Measurements from ENCODE around the gene CAPZA2. TPM values are rescaled to one million over a fixed set of nuclear protein-coding genes. Genes with fewer than 3 reads are reported as not detected.
"Not testable (repeated sequence)": the region's sequence is repeated elsewhere in the genome, so short reads cannot be mapped to it uniquely, and the experiment has no call there.

Gene CAPZA2
- total RNA-seq, 1 donor from 2014 or later = 208 TPM

GRCh38 chr7:116953906-116954838 is 91.8 kb downstream of the CAPZA2 start:
- DNase-seq (ENCODE audit: low spot score) = peak; percentile 64

DNA sequence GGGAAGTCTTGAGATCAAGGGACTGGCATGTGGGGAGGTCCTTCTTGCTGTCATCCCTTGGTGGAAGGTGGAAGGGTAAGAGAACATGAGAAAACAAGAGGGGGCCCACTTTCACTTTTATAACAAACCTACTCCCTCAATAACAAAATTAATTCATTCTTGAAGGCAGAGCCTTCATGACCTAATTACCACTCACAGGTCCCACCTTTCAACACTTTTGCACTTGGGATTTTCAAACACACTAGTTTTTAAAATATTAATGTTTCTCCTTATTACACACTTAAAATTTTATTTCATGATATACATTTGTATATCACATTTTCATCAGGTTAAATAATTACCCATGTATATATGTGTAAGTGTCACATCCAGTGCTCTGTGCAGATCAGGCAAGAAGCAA is 93.0 kb downstream of the CAPZA2 start:
- DNase-seq (ENCODE audit: low spot score) = no peak

DNA sequence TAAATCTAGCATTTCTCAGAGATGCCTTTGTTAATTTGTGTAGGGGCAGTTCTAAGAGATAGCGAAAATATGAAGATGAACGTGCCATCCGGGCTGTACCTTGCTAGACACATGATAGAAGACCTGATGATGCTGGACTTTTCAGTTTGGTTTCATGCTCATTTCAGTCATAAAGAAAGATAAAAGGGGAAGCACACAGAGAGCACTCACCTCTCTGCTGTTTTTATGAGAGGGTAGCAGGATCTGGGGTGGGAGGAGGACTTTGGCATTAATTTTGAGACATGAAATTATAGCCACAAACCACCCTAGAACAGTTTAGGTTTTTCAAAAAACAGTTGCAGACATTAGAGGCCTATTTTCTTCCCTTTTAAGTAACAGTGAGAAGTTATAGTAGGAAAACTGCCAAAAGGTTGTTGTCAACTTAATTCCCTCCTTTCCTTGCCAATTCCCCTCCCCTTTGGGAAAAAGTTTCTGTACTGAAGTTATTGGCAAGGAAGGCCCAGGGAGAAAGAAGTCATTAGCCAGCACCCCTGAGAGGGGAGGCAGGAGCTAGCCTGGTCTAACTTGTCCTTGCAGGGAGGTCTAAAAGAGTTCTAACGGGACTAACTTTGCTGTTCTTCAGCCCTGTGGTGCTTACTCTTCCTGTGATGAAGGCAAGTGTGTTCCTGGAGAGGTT is 93.6 kb downstream of the CAPZA2 start:
- no peak for DNase-seq (ENCODE audit: low spot score)

DNA sequence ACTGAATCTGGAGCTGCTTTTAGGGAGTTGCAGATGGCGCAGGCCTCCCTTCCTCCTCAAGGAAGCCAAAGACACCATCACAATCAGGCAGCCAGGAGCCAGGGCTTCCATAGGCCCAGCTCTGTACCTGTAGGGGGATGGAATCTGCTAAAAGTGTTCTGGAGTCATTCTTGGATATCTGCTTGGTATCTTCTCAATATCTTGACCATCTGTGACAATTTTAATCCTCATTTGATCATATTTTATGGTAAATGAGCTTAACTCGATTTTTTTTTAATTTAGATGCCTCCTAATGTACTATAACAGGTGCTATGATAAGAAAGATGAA is 94.1 kb downstream of the CAPZA2 start:
- no peak for DNase-seq (ENCODE audit: low spot score)

GRCh38 chr7:116957874-116958273 is 95.5 kb downstream of the CAPZA2 start:
- no peak for DNase-seq (ENCODE audit: low spot score)

DNA sequence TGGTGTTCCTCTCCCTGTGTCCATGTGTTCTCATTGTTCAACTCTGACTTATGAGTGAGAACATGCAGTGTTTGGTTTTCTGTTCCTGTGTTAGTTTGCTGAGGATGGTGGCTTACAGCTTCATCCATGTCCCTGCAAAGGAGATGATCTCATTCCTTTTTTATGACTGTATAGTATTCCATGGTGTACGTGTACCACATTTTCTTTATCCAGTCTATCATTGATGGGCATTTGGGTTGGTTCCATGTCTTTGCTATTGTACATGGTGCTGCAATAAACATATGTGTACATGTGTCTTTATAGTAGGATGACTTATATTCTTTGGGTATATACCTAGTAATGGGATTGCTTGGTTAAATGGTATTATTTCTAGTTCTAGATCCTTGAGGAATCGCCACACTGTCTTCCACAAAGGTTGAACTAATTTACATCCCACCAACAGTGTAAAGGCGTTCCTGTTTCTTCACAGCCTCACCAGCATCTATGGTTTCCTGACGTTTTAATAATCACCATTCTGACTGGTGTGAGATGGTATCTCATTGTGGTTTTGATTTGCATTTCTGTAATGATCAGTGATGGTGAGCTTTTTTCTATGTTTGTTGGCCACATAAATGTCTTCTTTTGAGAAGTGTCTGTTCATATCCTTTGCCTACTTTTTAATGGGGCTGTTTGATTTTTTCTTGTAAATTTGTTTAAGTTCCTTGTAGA is 99.7 kb downstream of the CAPZA2 start:
- DNase-seq (ENCODE audit: low spot score) = not testable (repeated sequence)

DNA sequence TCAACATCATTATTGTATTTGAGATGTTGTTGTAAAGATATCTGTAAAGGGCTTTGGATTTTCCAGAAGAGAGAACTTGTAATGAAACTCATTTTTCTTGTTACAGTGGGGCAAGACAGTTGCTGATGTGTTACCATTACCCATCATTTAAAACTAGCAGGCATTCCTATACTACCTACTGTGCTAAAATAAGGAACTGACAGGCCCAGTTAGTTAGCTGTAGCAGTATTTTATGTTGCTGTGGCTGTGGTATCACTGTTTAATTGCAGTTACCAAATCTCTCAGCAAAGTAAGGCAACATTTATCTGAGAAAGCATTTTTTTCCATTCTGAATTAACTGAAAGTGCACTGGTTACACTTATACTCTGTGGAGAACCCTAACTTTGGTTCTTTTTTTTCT is 100.8 kb downstream of the CAPZA2 start:
- no peak for DNase-seq (ENCODE audit: low spot score)

DNA sequence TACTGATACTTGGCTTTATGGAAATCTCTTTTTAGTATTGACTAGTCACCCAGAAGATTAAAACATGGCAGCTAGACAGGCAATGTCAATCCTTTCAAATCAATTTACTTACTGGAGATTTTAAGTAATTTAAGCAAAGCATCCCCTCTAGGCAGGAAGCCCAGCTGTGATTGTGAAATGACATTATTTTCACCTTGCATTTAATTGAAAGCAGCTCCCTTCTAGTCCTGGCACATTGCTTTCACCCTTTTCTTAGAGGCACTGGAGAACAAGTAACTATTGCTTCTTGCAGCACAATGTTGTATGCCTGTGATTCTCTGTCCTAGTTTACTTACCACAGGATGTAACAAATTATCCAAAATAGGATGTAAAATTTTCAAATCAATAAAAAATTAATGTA is 104.2 kb downstream of the CAPZA2 start:
- DNase-seq (ENCODE audit: low spot score) = no peak

DNA sequence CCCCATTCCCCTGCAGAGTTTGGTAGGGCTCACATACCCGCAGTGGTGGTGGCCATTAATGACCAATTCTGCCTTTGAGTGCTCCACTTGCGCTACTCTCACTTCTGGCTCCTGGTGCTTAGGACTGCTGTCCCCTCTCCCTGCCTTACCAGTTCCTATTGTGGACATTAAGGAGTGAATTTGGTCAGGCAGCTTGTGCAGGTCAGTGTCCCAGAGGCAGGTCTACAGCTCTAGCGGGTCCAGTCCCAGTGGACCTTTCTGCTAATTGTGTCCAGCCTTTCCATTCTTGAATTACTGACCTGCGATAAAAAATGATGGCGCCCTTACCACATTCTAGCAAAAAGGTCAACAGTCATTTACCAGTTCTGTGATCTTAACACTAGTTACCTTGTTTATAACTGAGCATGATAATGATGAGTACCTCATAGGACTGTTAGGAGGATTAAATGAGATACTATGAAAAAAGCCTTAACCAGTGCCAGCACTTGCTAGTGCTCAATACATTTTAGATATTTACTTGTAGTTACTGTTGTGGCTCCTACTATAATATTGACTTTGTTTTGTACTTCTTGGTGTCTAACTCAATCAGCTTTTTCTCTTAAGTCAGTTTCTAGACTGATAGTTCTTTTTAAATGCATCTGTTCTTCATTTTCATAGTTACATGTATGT is 105.0 kb downstream of the CAPZA2 start:
- no peak for DNase-seq (ENCODE audit: low spot score)

GRCh38 chr7:116967983-116968382 is 105.6 kb downstream of the CAPZA2 start:
- DNase-seq (ENCODE audit: low spot score) = no peak

DNA sequence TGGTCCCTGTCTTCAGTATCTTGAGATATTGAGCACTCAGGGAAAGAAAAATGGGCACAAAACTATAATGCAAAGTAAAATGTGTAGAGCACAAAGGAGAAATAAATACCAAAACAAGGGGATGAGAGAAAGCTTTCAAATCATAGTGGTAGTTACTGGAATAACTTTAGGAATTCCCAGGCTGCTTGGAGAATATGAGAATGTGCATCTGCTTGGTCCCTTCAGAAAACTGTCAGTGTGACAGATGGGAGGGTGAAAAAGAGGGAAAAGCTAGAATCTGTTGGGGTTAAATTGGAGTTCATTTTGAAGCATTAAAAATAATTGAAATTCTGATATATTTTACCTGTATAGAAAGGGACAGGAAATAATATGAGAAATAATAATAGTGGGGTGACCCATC is 106.2 kb downstream of the CAPZA2 start:
- DNase-seq (ENCODE audit: low spot score) = no peak

DNA sequence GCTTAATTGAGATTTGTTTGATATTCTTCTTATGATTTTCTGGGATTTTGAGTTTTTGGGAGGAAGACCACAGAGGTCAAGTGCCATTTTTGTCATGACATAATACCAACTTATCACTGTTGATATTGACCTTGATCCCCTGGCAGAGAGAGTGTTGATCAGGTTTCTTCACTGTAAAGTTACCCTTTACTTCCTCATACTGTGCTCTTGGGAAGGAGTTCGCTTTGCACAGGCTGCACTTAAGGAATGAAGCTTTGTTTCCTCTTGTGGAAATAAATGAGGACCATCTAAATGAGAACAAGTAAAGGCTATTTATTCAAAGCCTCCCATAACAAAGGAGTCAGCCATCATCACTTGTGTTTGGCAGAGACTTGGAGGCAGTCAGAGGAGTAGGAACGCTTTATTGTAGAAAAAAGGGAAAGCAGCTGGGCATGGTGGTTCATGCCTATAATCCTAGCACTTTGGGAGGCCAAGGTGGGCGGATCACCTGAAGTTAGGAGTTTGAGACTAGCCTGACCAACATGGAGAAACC is 107.0 kb downstream of the CAPZA2 start:
- DNase-seq (ENCODE audit: low spot score) = no peak

DNA sequence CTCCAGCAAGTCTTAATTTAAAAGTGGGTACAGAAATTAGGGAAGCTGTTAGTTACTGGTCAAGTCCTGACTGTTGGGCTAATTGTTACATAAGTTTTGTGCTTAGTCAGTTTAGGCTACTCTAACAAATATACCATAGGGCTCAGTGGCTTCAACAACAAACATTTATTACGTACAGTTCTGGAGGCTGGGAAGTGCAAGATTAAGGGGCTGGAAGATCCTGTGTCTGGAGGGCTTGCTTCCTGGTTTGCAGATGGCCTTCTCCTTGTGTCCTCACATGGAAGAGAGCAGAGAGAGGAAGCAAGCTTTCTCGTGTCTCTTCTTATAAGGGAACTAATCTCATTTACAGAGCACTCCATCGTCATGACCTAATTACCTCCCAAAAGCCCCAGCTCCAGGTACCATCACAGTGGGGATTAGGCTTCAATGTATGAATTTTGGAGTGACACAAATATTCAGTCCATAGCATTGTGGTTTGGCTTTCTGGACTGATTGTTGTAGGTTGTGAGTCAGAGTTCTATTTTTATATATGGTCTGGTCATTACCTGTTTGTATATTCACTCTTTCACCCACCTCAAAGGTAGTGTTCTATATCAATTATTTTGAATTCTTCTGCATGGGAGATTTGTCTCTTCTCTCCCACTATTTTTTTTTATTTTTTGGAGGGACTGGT is 108.0 kb downstream of the CAPZA2 start:
- DNase-seq (ENCODE audit: low spot score) = no peak

GRCh38 chr7:116971153-116971552 is 108.8 kb downstream of the CAPZA2 start:
- DNase-seq (ENCODE audit: low spot score) = not testable (repeated sequence)

Other genes starting within 250 kb of the CAPZA2 start
- gene MET, start 190.4 kb upstream of the CAPZA2 start, total RNA-seq = 54.1 TPM
- gene ST7, start 90.9 kb downstream of the CAPZA2 start, total RNA-seq = 25.4 TPM